ENCODE results near the gene EOGT.

EOGT gene

GRCh38 chr3:69020857-69021256, 7.4 kb upstream of the EOGT start:
- H3K27me3 ChIP-seq (ENCODE audit: insufficient read depth, low read length, poor library complexity, severe bottlenecking), result no peaks in the 10 kb centered on the region
- no peaks in the 10 kb centered on the region for H3K9me2 ChIP-seq (replicated peaks; ENCODE audit: low read depth, low read length)
- H3K4me3 ChIP-seq (ENCODE audit: low read length, poor library complexity, severe bottlenecking), result no peak overlapping the region
- no peak overlapping the region for H3K4me2 ChIP-seq (ENCODE audit: low read depth, low read length, poor library complexity, severe bottlenecking)
- peaks cover 30% of the 10 kb centered on the region; the same call in 1 of the 2 replicates for H3K36me3 ChIP-seq (ENCODE audit: insufficient read depth, low read length)
- H3F3A ChIP-seq (ENCODE audit: low read depth), result no peaks in the 10 kb centered on the region
- no peak overlapping the region for H2AFZ ChIP-seq (ENCODE audit: low read length)
- H4K20me1 ChIP-seq (ENCODE audit: insufficient read depth, low read length, poor library complexity, severe bottlenecking), result no peaks in the 10 kb centered on the region
- no peak overlapping the region for H3K9ac ChIP-seq (ENCODE audit: low read depth, low read length, poor library complexity, severe bottlenecking)
- TF ChIP-seq EZH2phosphoT487 (IDR thresholded peaks at IDR 0.05; ENCODE audit: borderline replicate concordance) (no peak), CTCF (conservative IDR thresholded peaks at IDR 0.05; ENCODE audit: low read length) (no peak)
- no peaks in the 10 kb centered on the region for H3K9me3 ChIP-seq (ENCODE audit: insufficient read depth, low read depth, low read length)
- no peaks in the 10 kb centered on the region for H3K79me2 ChIP-seq (ENCODE audit: insufficient read depth, low read length)
- peaks cover 10% of the 10 kb centered on the region for H3K4me1 ChIP-seq (ENCODE audit: insufficient read depth, low read length, poor library complexity, severe bottlenecking)

- peaks cover 12% of the 10 kb centered on the region for H3K4me1 ChIP-seq (ENCODE audit: insufficient read depth, low read length, poor library complexity, severe bottlenecking)
- no peaks in the 10 kb centered on the region for H3K27me3 ChIP-seq (ENCODE audit: insufficient read depth, low read length, poor library complexity, severe bottlenecking)
- no peaks in the 10 kb centered on the region for H3F3A ChIP-seq (ENCODE audit: low read depth)
- H3K9ac ChIP-seq (ENCODE audit: low read depth, low read length, poor library complexity, severe bottlenecking), result no peak overlapping the region
- no peaks in the 10 kb centered on the region for H3K9me3 ChIP-seq (ENCODE audit: insufficient read depth, low read depth, low read length)
- H4K20me1 ChIP-seq (ENCODE audit: insufficient read depth, low read length, poor library complexity, severe bottlenecking), result no peaks in the 10 kb centered on the region
- H3K4me3 ChIP-seq (ENCODE audit: low read length, poor library complexity, severe bottlenecking), result no peak overlapping the region
- no peak overlapping the region for H2AFZ ChIP-seq (ENCODE audit: low read length)
- no peak overlapping the region for H3K4me2 ChIP-seq (ENCODE audit: low read depth, low read length, poor library complexity, severe bottlenecking)
- peaks cover 2% of the 10 kb centered on the region; the same call in 1 of the 2 replicates for H3K79me2 ChIP-seq (ENCODE audit: insufficient read depth, low read length)
- peaks cover 26% of the 10 kb centered on the region; the same call in 1 of the 2 replicates for H3K36me3 ChIP-seq (ENCODE audit: insufficient read depth, low read length)
- H3K9me2 ChIP-seq (replicated peaks; ENCODE audit: low read depth, low read length), result no peaks in the 10 kb centered on the region
- TF ChIP-seq CTCF (conservative IDR thresholded peaks at IDR 0.05; ENCODE audit: low read length) (peak; percentile 66), EZH2phosphoT487 (IDR thresholded peaks at IDR 0.05; ENCODE audit: borderline replicate concordance) (no peak)
These were observed 6.9 kb upstream of the EOGT start for GRCh38 chr3:69020424-69020823.

GRCh38 chr3:69016901-69017300, 3.4 kb upstream of the EOGT start:
- no peak overlapping the region for H3K9ac ChIP-seq (ENCODE audit: low read depth, low read length, poor library complexity, severe bottlenecking)
- H3K79me2 ChIP-seq (ENCODE audit: insufficient read depth, low read length), result peaks cover 17% of the 10 kb centered on the region

More at GRCh38 chr3:69016901-69017300, 3.4 kb upstream of the EOGT start:
- Histone ChIP-seq H3K9me3 (ENCODE audit: insufficient read depth, low read depth, low read length) (no peaks in the 10 kb centered on the region), H3K27me3 (ENCODE audit: insufficient read depth, low read length, poor library complexity, severe bottlenecking) (no peaks in the 10 kb centered on the region), H3K4me2 (ENCODE audit: low read depth, low read length, poor library complexity, severe bottlenecking) (peak overlapping the region; percentile 13), H3K9me2 (replicated peaks; ENCODE audit: low read depth, low read length) (no peaks in the 10 kb centered on the region), H4K20me1 (ENCODE audit: insufficient read depth, low read length, poor library complexity, severe bottlenecking) (no peaks in the 10 kb centered on the region), H3F3A (ENCODE audit: low read depth) (no peaks in the 10 kb centered on the region; the same call in 1 of the 2 replicates), H3K4me3 (ENCODE audit: low read length, poor library complexity, severe bottlenecking) (no peak overlapping the region), H3K4me1 (ENCODE audit: insufficient read depth, low read length, poor library complexity, severe bottlenecking) (peaks cover 38% of the 10 kb centered on the region), H2AFZ (ENCODE audit: low read length) (no peak overlapping the region), H3K36me3 (ENCODE audit: insufficient read depth, low read length) (no peaks in the 10 kb centered on the region)
- TF ChIP-seq EZH2phosphoT487 (IDR thresholded peaks at IDR 0.05; ENCODE audit: borderline replicate concordance), result no peak
- no peak for TF ChIP-seq CTCF (conservative IDR thresholded peaks at IDR 0.05; ENCODE audit: low read length)
